Fibroblast of skin of abdomen (primary cell): ENCODE data around the gene ULK1.
A peak's percentile ranks its signal among the peaks of the same experiment; 100 is the strongest.

Experiments
- DNase-seq: peaks from one replicate; pipeline ENCODE4 v3.0.0-alpha.2; 2013

ULK1 gene

DNA sequence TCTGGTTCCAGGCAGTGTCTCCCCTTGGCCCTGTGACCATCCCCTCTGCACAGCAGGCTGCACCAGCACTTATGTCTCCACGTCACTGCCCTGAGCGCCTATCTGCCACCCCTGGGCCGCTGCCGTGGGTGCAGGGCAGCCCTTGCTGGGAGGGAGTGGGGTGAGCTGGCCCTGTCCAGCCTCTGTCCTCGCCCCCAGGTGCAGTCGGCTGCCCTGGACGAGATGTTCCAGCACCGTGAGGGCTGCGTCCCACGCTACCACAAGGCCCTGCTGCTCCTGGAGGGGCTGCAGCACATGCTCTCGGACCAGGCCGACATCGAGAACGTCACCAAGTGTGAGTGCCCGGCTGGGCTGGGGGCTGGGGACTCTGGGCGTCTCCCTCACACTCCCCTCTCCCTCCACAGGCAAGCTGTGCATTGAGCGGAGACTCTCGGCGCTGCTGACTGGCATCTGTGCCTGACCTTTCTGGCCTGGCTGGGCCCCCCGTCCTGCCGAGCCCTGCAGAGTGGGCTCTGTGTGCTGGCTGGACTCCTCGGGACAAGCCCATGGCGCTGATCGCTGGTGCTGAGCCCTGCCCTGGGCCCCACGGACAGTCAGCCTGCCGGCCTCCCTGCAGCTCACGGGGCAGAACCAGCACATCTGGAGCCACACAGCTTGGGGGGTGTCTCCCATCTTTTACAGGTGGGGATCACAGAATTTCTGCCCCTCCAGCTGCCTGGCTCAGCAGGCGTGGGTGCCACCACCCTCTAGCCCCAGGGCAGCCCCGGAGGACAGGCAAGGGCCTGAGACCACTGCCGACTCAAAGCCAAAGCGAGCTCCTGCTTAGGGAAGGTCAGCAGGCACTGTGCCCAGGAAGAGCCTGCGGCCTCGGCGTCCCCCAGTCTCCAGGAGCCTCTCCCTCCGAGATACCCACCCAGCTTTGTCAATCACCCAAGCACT, 26.7 kb downstream of the ULK1 start:
- DNase-seq, result no peak

DNA sequence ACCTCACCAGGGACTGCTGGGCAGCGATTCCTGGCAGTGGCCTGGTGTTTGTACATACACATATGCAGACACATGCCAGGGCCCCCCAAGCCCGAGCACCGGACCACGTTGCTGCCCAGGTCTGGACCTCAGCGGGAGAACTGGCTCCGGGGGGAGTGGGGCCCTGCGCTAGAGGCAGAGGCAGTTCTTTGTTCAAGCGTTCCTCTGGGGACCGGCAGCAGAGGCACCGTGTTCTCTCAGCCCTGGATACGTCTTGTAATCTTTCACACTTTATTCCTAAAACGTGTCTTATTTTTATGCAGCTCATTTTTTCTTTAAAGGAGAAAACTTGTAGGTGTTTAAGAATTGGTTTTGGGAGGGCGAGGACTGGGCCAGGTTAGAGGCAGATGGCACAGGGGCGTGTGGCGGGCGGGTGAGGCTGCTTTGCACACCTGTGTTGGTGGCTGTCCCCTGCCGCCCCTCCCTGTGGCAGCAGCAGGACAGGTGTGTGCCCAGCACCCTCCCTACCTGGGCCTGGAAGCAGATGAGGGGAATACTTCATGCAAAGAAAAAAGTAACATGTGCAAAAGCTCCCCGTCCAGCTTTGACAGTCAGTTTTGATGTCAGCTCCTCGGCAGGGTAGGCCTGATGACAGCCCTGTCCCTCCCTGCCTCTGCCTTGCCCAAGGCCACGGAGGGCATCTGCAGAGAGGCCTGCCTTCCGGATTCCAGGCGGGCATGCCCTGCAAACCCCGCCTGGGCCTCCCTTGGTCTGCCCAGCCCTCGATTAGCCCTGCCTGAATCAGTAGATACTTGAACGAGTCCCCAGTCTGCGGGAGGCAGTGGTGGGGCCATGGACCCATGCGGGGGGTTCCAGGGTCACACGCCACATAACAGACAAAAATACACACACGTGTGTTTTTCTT, 27.7 kb downstream of the ULK1 start:
- DNase-seq, result no peak

DNA sequence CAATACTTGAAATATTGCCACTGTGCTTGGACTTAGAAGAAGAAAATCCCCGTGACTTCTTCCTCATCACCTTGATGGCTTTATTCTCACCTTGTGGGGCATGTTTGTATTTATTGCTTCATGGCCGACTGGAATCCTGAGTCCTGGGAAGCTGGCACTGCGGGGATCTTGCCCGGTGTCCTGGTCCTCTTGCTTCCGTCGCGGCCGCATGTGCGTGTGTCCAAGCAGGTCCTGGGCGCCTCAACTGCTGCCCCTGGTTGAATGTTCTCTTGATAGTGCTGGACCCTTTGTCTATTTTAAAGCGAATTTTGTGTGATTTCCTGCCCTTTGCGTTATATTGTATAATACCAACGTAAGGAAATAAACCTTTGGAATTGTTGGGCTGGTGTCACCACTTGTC, 28.4 kb downstream of the ULK1 start:
- DNase-seq, result no peak

DNA sequence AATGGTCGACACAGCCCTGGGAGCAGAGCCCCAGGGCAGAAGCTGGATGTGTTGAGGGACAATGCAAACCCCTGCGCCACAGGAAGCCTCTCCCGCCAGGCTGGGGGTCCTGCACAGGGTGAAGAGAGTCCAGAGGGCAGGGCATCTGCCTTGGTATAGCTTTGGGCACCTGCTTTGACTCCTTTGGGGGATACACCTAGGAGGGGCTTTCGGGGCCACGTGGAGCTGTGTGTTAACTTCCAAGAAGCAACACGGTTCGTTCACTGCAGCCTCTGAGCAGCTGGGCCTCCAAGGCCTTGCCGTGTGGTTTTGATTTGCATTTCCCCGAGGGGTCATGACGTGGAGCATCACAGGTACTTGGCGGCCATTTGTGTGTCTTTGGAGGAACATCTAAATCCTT, 28.8 kb downstream of the ULK1 start:
- DNase-seq, result no peak

DNA sequence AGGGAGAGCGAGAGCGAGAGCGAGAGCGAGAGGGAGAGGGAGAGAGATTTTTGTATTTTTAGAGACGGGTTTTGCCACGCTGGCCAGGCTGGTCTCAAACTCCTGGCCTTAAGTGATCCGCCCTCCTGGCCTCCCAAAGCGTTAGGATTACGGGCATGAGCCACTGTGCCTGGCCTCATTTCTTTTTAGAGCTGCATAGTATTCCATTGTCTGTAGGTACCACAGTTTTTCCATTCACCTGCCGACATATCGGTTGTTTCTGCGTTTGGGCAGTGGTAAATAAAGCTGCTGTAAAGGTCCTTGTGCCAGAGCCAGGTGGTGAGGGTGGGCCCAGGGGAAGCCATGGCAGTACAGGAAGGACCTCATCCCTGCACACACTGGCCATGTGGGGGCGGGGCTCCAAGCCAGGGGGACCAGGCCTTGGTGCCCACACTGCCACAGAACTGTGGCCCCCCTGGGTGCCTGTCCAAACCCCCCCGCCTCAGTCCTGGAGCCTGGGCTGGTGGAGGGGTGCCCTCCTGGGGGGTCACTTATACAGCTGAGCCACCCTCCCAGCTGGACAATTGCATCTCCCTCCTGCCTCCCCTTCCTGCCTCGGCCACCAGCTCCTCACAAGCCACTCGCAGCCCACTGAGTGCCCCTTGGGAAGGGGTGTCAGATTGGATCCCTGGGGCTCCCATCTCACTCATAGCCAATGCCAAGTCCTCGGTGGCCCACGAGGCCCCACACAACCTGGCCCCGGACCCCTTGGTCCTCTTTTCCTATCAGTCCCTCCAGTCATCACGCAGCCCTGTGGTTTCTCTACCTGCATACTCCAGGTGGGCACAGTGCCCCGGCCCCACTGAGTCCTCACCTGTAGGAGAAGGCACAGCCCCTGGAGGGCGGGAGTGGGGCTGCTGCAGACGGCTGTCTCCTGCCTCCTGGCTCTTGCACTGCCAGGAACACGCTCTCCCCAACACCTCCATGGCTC, 33.0 kb downstream of the ULK1 start:
- DNase-seq, result no peak

DNA sequence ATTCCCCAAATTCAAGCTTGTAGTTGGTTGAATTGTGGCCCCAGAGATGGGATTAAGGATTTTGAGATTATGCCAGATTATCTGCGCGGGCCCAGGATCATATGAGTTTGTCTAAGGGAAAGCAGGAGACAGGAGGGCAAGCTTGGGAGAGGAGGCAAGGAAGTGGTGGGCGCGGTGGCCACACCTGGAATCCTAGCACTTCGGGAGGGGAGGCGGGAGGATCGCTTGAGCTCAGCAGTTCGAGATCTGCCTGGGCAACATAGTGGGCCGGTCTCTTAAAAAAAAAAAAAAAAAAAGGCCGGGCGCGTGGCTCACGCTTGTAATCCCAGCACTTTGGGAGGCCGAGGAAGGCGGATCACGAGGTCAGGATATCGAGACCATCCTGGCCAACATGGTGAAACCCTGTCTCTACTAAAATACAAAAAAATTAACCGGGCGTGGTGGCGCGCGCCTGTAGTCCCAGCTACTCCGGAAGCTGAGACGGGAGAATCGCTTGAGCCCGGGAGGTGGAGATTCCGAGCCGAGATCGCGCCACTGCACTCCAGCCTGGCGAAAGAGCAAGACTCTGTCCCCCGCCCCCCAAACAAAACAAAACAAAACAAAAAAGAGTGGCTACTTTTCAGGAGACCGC, 33.8 kb downstream of the ULK1 start:
- DNase-seq, result no peak

DNA sequence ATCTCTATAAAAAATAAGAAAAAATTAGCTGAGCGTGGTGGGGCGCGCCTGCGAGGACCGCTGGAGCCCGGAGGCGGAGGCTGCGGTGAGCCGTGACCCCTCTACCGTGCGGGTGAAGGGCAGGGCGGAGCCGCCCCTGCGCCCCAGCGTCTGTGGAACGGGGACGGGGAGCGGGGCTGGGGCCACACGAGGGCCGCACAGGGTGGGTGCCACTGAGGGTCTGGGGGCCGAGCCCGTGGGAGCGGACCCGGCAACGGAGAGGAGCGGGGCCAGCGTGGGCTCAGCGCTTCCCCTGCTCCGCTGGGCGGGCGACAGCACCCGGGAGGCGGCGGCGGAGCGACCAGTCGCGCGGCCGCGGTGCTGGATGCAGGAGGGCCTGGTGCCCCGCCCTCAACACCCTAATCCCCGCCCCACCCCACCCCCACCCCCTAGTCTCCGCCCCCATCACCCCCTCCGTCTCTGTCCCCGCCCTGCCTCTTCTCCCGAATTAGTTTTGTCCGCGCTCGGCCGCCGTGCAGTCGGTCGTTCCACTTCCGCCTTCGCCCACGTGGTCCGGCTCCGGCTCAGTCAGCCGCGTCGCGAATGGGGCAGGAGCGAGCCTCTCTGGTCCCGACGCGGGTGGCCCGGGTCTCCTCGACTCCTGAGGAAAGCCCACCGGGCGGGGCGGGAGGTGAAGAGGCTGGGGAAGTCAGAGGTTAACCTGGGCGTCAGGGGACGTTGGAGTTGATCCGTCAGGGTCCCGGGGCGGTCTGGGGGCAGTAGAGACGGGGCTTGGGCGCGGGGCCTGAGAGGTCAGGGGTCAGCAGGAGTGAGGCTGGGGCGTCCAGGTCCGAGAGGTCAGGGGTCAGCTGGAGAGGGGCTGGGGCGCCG, 34.5 kb downstream of the ULK1 start, which contains the start of gene PUS1:
PUS1 (plus strand) TSS at position 566 of the 870 bp plus-strand sequence. CDS start 447 bp downstream, outside the sequence.
- DNase-seq, result peak; percentile 96

DNA sequence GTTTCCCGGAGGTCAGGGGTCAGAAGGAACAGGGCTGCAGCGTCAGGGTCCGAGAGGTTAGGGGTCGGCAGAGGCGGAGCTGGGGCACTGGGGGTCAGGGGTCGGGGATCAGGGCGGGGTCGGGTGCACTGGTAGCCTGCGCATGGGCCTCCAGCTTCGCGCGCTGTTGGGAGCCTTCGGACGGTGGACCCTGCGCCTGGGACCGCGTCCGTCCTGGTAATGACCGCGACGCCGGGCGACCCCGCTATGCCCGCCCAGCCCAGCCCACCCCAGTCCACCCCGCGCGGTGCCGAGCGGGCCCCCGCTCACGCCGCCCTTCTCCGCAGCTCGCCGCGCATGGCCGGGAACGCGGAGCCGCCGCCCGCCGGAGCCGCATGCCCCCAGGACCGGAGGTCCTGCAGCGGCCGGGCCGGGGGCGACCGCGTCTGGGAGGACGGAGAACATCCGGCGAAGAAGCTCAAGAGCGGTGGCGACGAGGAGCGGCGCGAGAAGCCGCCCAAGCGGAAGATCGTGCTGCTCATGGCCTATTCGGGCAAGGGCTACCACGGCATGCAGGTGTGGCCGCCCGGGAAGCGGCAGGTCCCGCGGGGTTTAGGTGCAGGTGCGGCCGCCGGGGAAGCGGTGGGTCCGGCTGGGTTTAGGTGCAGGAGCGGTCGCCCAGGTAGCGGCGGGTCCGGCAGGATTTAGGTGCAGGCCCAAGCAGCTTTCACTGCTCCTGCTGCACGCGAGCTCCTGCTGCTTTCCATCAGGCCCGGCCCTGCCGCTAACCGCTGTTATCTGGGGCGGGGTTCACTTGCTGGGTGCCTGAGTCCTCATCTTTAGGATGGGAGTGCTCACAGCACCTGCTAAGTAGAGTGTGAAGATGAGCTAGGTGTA, 35.4 kb downstream of the ULK1 start:
- DNase-seq, result no peak

DNA sequence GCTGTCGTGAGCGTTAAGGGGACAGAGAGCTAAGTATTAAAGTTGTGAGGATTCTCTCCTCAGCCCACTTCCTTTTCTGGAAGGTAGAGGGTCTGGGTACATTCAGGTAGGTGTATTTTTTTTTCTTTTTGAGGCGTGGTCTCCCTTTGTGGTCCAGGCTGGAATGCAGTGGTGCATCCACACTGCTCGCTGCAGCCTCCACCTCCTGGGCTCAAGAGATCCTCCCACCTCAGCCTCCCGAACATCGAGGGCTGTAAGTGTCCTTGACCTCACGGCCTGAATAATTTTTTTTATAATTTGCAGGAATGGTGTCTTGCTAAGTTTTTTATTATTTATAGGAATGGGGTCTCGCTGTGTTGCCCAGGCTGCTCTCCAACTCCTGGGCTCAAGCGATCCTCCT, 36.1 kb downstream of the ULK1 start:
- DNase-seq, result no peak

DNA sequence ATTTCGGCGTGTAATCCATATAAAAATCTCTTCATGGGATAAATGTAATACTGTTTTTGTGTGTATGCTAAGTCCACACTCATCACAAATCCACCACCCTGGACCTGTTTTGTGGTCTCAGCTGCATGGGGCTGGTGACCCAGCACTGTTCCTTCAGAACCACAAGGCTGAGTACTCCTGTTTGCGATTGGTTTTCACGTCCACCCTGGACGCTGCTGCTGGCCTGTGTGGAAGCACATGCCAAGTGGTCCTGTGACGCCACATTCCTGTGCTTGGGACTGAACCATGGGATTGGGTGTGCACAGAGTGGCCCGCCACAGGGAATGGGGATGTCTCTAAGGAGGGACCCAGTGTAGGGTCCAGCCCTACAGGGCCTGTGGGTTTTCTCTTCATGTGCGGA, 39.0 kb downstream of the ULK1 start:
- no peak for DNase-seq

DNA sequence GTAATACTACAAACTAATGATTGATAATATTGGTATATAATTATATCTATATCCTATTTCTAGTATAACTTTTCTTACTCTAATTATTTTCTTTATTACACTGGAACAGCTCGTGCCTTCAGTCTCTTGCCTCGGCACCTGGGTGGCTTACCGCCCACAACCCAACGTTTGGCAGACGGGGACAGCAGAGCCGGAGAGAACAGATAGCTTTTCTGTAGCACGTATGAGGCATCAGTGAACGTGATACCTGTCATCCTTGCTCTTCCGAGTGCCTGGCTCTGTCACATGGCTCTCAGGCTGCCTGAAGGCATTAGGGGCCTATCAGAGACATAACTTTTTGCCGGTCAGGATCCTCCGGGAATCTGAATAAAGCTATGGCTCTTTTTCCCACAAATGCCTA, 40.1 kb downstream of the ULK1 start:
- no peak for DNase-seq

DNA sequence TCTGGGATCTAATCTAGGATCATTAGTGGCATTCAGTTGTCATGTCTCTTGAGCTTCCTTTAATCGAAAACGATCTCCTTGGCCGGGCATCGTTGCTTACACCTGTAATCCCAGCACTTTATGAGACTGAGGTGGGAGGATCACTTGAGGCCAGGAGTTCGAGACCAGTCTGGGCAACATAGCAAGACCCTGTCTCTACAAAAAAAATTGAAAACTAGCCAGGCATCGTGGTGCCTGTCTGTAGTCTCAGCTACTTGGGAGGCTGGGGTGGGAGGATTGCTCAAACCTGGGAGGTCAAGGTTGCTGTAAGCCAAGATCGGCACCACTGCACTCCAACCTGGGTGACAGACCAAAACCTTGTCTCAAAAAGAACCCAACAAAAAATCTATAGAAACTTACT, 43.7 kb downstream of the ULK1 start:
- DNase-seq, result no peak

DNA sequence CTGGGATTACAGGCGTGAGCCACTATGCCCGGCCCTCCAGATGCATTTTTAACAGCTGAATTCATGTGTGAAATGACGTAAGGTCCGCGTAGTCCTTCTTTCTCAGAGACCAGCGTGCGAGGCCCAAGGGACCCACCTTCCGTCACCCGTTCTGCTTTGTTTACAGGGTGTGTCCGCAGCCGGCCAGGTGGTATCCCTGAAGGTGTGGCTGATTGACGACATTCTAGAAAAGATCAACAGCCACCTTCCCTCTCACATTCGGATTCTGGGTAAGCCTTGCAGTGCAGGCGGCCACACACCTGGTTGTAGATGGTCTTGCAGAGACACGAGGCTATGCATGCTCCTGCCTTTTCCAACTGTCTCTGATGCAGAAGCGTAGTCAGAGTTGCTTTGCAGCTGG, 44.6 kb downstream of the ULK1 start:
- no peak for DNase-seq

DNA sequence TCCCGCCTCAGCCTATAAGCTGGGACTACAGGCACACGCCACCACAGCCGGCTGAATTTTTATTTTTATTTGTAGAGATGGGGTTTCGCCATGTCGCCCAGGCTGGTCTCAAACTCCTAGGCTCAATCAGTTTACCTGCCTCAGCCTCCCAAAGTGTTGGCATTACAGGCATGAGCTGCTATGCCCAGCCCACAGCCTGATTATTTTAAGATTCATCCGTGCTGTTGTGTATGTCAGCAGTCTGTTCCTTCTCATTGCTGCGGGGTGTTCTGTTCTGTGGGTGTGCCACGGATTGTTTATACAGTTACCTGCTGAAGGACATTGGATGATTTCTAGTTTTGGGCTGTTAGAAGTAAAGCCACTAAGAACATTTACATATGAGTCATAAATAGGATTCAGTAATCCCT, 45.7 kb downstream of the ULK1 start:
- no peak for DNase-seq

DNA sequence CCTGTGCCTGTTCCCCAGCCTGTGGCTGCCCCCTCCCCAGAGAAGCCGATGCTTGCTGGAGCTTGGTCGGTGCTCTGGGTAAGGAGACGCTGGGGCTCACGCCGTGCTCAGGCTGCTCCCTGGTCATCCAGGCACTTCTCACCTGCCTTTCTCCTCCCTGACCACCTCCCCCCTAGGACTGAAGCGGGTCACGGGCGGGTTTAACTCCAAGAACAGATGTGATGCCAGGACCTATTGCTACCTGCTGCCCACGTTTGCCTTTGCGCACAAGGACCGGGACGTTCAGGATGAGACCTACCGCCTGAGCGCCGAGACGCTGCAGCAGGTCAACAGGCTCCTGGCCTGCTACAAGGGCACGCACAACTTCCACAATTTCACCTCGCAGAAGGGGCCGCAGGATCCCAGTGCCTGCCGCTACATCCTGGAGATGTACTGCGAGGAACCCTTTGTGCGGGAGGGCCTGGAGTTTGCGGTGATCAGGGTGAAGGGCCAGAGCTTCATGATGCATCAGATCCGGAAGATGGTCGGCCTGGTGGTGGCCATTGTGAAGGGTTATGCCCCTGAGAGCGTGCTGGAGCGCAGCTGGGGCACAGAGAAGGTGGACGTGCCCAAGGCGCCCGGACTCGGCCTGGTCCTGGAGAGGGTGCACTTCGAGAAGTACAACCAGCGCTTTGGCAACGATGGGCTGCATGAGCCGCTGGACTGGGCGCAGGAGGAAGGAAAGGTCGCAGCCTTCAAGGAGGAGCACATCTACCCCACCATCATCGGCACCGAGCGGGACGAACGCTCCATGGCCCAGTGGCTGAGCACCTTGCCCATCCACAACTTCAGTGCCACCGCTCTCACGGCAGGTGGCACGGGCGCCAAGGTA, 46.9 kb downstream of the ULK1 start:
- no peak for DNase-seq

DNA sequence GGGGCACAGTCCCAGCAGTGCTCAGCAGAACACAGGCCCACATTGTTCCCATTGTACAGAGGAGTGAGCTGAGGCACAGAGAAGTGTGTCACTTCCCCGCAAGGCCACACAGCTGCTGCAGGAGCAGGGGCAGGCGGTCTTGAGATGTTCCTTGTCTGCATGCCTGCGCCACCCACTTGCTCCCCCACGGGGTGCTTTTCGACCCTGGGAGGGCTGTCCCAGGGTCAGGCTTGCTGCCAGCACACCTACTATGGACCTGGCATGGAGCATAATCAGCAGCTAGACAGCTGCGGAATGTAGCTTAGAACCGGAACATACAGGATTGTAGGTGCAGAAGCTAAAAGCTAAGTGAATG, 47.5 kb downstream of the ULK1 start:
- no peak for DNase-seq

DNA sequence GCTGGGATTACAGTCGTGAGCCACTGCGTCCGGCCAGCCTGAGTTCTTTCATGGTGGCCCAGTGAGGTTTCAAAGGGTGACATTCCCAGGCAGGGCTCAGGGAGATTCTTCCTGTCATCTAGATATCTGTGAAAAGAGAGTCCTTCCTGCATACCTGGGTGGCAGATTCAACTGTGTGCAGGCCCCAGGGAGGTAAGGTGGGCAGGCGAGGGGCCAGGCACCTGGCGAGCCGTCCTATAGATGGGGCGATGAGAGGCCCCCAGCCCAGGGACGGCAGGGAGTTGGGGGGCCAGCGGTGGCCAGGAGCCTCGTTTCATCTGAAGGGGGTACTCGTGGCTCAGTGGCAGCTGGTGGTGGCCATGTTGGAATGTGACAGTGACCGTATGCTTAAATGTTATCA, 48.2 kb downstream of the ULK1 start:
- DNase-seq, result no peak

DNA sequence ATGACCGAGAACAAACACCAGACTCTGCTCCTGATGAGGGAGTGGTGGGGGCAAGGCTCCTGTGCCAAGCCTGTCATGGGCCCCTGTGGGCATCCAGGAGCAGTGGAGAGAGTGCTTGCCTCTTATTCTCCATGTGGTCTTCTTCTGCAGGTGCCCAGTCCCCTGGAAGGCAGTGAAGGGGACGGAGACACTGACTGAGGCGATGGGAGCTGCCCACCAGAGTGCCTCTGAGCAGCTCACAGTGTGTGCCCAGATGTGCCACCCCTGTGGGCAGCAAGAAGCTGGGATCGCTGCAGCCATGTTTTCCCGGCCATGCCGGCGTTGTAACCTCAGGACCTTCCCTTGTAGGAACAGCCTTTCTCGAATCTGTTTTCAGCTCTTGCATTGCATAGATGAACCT, 49.0 kb downstream of the ULK1 start:
- no peak for DNase-seq

DNA sequence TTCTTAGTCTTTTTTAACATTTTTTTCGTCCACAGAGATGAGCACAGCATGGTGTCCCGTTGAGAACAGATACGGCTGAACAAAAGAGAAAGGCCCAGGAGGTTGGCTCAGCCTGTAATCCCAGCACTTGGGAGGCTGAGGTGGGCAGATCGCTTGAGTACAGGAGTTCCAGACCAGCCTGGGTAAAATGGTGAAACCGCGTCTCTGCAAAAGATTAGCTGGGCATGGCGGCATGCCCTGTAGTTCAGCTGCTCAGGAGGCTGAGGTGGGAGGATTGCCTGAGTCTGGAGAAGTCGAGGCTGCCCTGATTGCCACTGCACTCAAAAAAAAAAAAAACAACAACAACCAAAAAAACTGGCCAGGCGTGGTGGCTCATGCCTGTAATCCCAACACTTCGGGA, 49.5 kb downstream of the ULK1 start:
- DNase-seq, result no peak
